Skeletal muscle tissue (tissue), 4 donors: Measurements from ENCODE around the gene CEP131. TPM values are rescaled to one million over a fixed set of nuclear protein-coding genes. Genes with fewer than 3 reads are reported as not detected.

Source experiments
- H3K27ac ChIP-seq: one replicate; pipeline ENCODE4 v1.7.0; 2013; ENCODE audit warnings: mild to moderate bottlenecking, low read depth, low read length, inconsistent platforms
- H3K27me3 ChIP-seq, 3 donors: one replicate each; pipeline ENCODE4 v1.7.0; 2013; ENCODE audit warnings: low read length in 3 of 3; ENCODE audit not compliant: control insufficient read depth in 3 of 3, insufficient read depth in 3 of 3
- H3K36me3 ChIP-seq, 3 donors: one replicate each; pipeline ENCODE4 v1.7.0; 2013; ENCODE audit warnings: low read length in 3 of 3; ENCODE audit not compliant: control insufficient read depth in 3 of 3, insufficient read depth in 3 of 3
- H3K4me1 ChIP-seq, 3 donors: one replicate each; pipeline ENCODE4 v1.7.0; 2013; ENCODE audit warnings: low read length in 3 of 3, mild to moderate bottlenecking in 3 of 3; ENCODE audit not compliant: control insufficient read depth in 3 of 3, insufficient read depth in 3 of 3
- H3K4me3 ChIP-seq, 3 donors: one replicate each; pipeline ENCODE4 v1.7.0; 2013; ENCODE audit warnings: low read length in 3 of 3
- H3K9ac ChIP-seq, 3 donors: one replicate each; pipeline ENCODE4 v1.7.0; 2013; ENCODE audit warnings: low read length in 3 of 3, mild to moderate bottlenecking in 3 of 3, moderate library complexity in 2 of 3, low read depth in 1 of 3
- H3K9me3 ChIP-seq, 3 donors: one replicate each; pipeline ENCODE4 v1.7.0; 2013; ENCODE audit warnings: low read length in 3 of 3; ENCODE audit not compliant: control insufficient read depth in 3 of 3
- total RNA-seq: library from RNA; depleted of rRNA; stranded (reverse); fragments of >200 nt; gene quantifications from one replicate; pipeline ENCODE4 v1.2.3, GENCODE V29; 2014
- donor health status: Osteomylitis.

CEP131 gene
- total RNA-seq, 1 donor from 2014 or later, result 10.4 TPM

DNA sequence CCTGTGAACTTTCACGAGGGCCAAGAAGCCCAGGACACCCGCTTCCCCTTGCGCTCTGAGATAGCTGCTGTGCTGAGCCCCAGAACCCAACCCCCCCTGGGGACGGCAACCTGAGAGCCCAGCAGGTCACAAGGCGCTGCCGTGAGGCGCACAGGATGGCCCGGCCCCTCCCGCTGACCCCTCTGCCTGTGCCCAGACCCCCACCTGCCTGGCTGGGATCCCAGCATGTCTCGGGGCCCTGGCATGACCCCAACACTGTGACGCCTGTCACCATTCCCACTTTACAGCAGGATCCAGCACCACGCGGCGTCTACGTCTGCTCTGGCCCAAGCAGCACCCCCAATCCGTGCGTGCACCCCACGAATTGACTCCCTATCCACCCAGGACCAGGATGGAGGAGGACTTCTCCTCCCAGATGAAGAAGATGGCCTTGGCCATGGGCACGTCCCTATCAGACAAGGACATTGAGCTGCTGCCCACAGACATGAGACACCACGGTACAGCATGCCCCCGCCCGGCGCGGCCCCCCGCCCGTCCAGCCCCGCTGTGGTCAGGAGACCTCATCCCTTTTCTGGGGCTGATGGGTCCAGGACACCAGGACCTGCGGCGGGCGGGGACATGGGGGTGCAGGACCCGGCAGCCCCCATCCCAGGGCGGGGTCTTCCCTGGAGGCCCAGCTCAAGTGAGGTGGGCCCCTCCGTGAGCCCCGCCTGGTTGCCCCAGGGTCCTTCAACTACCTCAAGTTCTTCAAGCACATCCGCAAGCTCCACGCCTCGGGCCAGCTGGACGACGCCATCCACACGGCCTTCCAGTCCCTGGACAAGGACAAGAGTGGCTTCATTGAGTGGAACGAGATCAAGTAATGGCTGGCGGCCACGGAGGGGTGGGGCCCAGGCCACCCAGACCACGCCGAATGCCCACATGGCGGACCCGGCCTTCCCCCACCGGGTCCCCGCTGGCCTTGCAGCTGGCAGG lies 41.6 kb downstream of the CEP131 start:
- no peak overlapping the region for H3K27ac ChIP-seq
- H3K9ac ChIP-seq, result no peak overlapping the region
- H3K4me1 ChIP-seq, result no peaks in the 10 kb centered on the region
- H3K4me3 ChIP-seq, result no peak overlapping the region
- no peaks in the 10 kb centered on the region for H3K9me3 ChIP-seq
- H3K36me3 ChIP-seq, result no peaks in the 10 kb centered on the region
- H3K27me3 ChIP-seq, result peaks cover 8 to 25% (median 22%) of the 10 kb centered on the region in 3 donors

DNA sequence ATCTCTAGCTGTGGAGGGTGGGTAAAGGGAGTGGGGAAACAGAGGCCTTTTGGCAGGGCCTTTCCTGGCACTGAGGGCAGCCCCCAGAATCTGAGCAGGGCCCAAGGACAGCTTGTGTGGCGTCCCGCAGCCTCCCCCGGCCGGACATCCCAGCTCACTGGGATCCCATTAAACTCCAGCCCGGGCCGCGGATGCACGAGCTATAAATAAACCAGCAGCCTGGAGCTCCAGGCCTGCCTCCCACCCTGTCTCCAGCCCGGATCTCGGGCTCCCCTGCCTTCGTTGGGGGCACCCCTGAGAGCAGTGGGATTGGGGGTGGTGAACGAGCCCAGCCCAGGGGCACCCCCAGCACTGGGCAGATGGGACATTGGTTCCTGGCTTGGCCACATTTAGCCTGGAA lies 42.9 kb downstream of the CEP131 start:
- no peaks in the 10 kb centered on the region for H3K4me1 ChIP-seq
- no peak overlapping the region for H3K4me3 ChIP-seq
- peaks cover 8 to 25% (median 22%) of the 10 kb centered on the region in 3 donors for H3K27me3 ChIP-seq
- no peaks in the 10 kb centered on the region for H3K9me3 ChIP-seq
- H3K27ac ChIP-seq, result no peak overlapping the region
- H3K9ac ChIP-seq, result no peak overlapping the region
- no peaks in the 10 kb centered on the region for H3K36me3 ChIP-seq

DNA sequence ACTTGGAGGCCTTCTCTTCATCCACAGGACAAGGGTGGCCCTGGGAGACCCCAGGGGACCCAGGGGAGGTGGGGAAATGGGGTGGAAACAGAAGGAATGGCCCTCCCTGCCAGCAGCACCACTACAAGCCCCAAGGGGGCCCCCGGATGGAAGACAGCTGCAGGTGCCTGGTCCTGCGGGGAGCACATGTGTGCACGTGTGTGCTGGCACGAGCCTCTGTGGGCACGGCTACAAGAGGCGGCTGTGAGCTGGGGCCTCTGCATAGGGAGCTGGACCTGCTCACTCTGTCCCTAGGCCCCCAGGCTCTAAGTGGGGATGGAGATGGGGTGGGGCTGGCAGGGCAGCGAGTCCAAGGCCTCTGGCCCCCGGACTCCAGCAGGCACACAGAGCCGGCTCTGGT lies 43.5 kb downstream of the CEP131 start:
- Histone ChIP-seq H3K27ac (no peak overlapping the region), H3K9me3 (no peaks in the 10 kb centered on the region)

DNA sequence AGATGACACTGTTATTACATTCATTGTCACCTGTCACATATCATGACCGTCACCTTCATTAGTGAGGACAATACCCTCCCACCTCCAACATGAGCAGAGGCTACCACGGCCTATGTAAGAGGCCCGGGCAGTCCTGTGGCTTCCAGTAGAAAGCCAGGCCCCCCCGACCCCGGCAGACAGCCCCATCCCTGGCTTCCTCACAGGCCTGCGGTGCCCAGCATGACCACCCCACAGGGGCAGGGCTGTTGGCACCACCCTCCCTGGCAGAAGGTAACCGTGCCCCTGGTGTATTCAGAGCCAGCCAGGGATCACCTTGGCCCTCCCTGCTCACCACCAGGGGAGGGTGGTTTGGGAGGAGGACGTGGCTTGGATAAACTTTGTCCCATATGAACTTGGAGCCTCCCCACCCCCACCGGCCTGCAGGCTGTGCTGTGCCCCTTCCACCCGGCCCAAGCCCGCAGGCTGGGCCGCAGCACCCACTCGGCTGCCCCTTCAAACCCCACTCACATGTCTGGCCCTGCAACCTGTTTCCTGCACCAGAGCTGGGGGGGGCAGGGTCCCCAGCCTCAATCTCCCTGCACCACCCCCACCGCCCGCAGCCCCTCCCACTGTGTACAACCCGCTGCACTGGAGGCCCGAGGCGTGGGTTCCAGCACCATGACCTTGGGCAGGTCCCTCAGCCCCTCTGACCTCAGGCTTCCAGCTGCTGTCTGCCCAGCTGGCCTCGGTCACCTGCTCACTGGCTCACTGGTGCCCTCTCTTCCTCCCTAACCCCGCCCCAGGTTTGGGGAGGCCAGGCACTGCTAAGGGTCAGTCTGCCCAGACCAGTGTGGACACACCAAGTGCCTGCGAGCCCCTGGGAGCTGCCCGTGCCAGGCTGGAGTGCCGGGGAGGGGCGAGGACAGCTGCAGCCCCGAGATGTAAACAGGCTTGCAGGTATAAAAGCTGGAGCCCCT lies 44.4 kb downstream of the CEP131 start:
- H3K4me3 ChIP-seq, result no peak overlapping the region

More for the DNA sequence above, 43.5 kb downstream of the CEP131 start:
- Histone ChIP-seq H3K9ac (no peak overlapping the region), H3K27me3 (peaks cover 6 to 24% (median 22%) of the 10 kb centered on the region in 3 donors), H3K4me1 (no peaks in the 10 kb centered on the region), H3K4me3 (no peak overlapping the region), H3K36me3 (no peaks in the 10 kb centered on the region)

DNA sequence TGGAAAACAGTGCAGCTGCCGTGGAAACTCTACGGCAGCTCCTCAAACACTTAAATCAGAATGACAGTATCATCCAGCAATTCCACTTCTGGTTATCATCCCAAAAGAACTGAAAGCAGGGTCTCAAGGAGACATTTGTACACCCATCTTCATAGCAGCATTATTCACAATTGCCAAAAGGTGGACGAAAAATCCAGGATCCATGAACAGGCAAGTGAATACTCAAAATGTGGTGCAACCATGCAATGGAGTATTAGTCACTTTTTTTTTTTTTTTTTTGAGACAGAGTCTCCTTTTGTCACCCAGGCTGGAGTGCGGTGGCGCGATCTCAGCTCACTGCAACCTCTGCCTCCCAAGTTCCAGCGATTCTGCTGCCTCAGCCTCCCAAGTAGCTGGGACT lies 46.1 kb downstream of the CEP131 start:
- Histone ChIP-seq H3K27me3 (peaks cover 0 to 9% (median 7%) of the 10 kb centered on the region in 3 donors), H3K27ac (no peak overlapping the region), H3K4me3 (no peak overlapping the region), H3K36me3 (no peaks in the 10 kb centered on the region), H3K4me1 (peaks cover 0 to 4% (median 2%) of the 10 kb centered on the region in 3 donors), H3K9me3 (no peaks in the 10 kb centered on the region), H3K9ac (no peak overlapping the region)

More for the DNA sequence above, 44.4 kb downstream of the CEP131 start:
- Histone ChIP-seq H3K4me1 (no peaks in the 10 kb centered on the region), H3K9me3 (no peaks in the 10 kb centered on the region), H3K27ac (no peak overlapping the region), H3K27me3 (peaks cover 0 to 17% (median 16%) of the 10 kb centered on the region in 3 donors), H3K9ac (no peak overlapping the region), H3K36me3 (no peaks in the 10 kb centered on the region)

DNA sequence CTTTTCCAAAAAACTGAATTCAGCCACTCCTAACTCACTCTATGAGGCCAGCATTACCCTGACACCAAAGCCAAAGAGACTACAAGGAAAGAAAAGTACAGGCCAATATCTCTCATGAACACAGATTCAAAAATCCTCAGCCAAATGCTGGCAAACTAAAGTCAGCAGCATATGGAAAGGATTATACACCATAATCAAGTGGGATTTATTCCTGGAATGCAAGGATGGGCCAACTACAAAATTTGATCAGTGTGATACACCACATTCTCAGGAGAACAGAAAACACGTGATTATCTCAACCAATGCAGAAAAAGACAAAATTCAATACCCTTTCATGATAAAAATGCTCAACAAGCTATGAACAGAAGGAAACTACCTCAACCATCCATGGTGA lies 49.0 kb downstream of the CEP131 start:
- Histone ChIP-seq H3K27ac (no peak overlapping the region), H3K4me3 (no peak overlapping the region), H3K4me1 (peaks cover 0 to 4% (median 2%) of the 10 kb centered on the region in 3 donors), H3K36me3 (no peaks in the 10 kb centered on the region), H3K27me3 (peaks cover 3 to 19% (median 11%) of the 10 kb centered on the region in 3 donors), H3K9ac (no peak overlapping the region), H3K9me3 (no peaks in the 10 kb centered on the region)

DNA sequence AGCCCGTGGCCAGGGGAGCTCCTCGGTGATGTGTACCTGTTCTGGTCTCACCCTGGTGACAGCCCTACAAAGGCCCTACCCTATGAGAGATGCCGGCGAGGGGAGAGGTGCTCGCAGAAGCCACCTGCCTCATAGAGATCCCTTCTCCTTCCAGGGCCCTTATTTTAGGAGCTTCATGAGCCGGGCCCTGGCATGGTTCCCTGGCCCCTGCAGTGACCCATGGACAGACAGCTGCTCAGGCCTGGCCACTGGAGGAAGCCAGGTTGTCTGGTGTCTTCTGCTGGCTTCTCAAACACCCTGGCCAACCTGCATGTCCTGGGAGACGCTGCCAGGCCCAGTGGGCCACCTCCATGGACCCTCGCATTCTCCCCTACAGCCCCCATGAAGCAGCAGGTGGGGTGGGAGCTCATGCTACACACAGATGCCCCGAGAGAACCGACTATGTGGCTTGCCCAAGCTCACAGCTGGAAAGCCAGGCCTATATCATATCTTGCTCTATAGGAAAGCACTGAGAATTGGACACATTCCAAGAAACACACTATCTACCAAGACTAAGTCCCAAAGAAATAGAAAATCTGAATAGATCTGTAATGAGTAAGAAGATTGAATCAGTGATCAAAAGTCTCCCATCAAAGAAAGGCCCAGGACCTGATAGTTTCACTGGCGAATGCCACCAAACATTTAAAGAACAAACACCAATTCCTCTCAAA lies 49.6 kb downstream of the CEP131 start:
- Histone ChIP-seq H3K27ac (no peak overlapping the region), H3K27me3 (peaks cover 3 to 20% (median 11%) of the 10 kb centered on the region in 3 donors), H3K36me3 (no peaks in the 10 kb centered on the region), H3K9ac (no peak overlapping the region), H3K4me3 (no peak overlapping the region), H3K9me3 (no peaks in the 10 kb centered on the region), H3K4me1 (peaks cover 0 to 4% (median 2%) of the 10 kb centered on the region in 3 donors)

DNA sequence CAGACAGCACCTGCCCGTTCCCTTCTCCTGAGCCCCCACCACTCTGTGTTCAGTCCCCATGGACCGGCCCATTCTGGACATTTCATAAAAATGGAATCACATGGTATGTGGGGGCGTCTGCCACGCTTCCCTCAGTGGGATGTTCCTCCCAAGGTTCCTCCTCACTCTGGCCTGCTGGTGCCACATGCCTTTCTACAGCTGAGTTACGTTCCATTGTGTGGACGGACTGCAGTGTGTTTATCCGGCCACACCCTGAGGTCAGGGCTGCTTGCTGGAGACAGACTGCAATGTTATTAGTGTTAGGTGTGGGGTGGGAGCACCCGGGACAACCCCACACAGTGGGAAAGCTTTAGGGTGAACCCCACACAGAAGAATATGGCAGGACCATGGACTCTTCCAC lies 50.8 kb downstream of the CEP131 start:
- H3K27ac ChIP-seq, result no peak overlapping the region
- H3K9ac ChIP-seq, result no peak overlapping the region
- peaks cover 15 to 33% (median 22%) of the 10 kb centered on the region in 3 donors for H3K27me3 ChIP-seq
- H3K4me3 ChIP-seq, result no peak overlapping the region
- H3K36me3 ChIP-seq, result no peaks in the 10 kb centered on the region
- H3K4me1 ChIP-seq, result peaks cover 0 to 4% (median 2%) of the 10 kb centered on the region in 3 donors
- no peaks in the 10 kb centered on the region for H3K9me3 ChIP-seq

DNA sequence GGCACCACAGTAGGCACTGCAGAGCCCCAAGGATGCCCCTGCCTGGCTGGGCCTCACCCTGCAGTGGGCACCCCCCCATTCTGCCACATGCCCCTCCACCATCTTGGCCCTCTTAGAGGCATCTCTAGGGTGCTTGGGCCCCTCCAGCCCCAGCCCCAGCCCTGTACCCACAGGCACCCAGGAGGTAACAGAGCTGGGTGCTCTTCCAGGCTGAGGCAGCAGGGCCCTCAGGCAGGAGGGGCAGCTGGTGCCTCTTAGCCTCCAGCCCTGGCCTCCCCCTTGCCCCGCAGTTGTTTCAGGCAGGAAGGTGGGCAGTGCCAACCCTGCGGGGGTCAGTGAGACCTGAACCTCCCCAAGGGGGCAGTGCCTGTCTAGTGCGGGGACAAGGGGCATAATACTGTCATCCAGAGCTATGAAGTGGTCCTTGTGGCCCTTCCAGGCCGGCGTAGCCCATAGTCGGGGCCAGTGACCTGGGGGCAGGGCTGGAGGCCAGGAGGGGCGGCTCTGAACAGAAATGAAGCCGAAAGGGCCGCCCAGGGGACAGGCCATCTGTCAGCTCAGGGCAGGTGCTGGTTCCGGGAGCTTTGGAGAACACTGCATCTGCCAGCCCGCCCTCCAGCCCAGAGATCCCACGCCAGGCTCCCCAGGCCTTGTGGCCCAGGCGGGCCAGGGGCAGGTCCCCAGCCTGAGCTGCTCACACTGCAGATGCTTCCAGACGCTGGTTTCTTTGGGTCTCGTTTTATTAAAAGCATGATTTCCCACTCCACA lies 51.9 kb downstream of the CEP131 start:
- Histone ChIP-seq H3K9me3 (no peaks in the 10 kb centered on the region), H3K36me3 (no peaks in the 10 kb centered on the region), H3K27me3 (peaks cover 21 to 38% (median 28%) of the 10 kb centered on the region in 3 donors), H3K9ac (no peak overlapping the region), H3K4me1 (peaks cover 0 to 4% (median 2%) of the 10 kb centered on the region in 3 donors), H3K4me3 (no peak overlapping the region), H3K27ac (no peak overlapping the region)
